Muscle of leg (tissue), 11 donors: ENCODE data around the gene EML1. TPM values are rescaled to one million over a fixed set of nuclear protein-coding genes. Genes with fewer than 3 reads are reported as not detected.

ENCODE experiments used
- DNase-seq: peaks from one replicate; pipeline ENCODE4 v3.0.0; 2013
- H3K27ac ChIP-seq: one replicate; pipeline ENCODE4 v1.5.1; 2013; ENCODE audit warnings: mild to moderate bottlenecking, low read length, control low read depth
- H3K27me3 ChIP-seq: one replicate; pipeline ENCODE4 v1.6.1; 2013; ENCODE audit warnings: low read length; ENCODE audit not compliant: control insufficient read depth, insufficient read depth
- H3K36me3 ChIP-seq: one replicate; pipeline ENCODE4 v1.6.1; 2013; ENCODE audit warnings: low read length; ENCODE audit not compliant: control insufficient read depth, insufficient read depth
- H3K4me1 ChIP-seq: one replicate; pipeline ENCODE4 v1.6.1; 2013; ENCODE audit warnings: low read length; ENCODE audit not compliant: control insufficient read depth, insufficient read depth
- H3K4me3 ChIP-seq: one replicate; pipeline ENCODE4 v1.5.1; 2013; ENCODE audit warnings: low read length, control low read depth
- H3K9me3 ChIP-seq: replicated peaks from 2 replicates; pipeline ENCODE4 v1.6.1; 2013; ENCODE audit warnings: low read depth, low read length; ENCODE audit not compliant: control insufficient read depth
- WGBS: methylation state at CpG from one replicate; pipeline ENCODE4 v1.1.5; 2013; ENCODE audit warnings: missing lambda C conversion rate; ENCODE audit not compliant: insufficient coverage; 5-methylcytosine and 5-hydroxymethylcytosine counted together
- polyA plus RNA-seq, 8 donors: library from polyadenylated mRNA; unstranded; fragments of 120-200 nt; gene quantifications; one replicate each; pipeline versions ENCODE4 v1.2.1 to v1.2.3, GENCODE V29; 2013; ENCODE audit warnings: inconsistent platforms in 1 of 8, low replicate concordance in 1 of 8; ENCODE audit not compliant: insufficient read length in 8 of 8, insufficient read depth in 1 of 8
- total RNA-seq: library from RNA; stranded (reverse); fragments of 120-200 nt; gene quantifications from one replicate; pipeline ENCODE4 v1.2.4, GENCODE V29; 2013

The EML1 gene
- total and polyA plus RNA-seq, 9 donors, result 24.3 to 51.2 (median 42.2) TPM

- H3K27me3 ChIP-seq, result peaks cover 11% of the 10 kb centered on the region
- 83% methylated on average over 3 of the region's 7 CpGs for WGBS
Observed at GRCh38 chr14:99955826-99956455, 162.7 kb downstream of the EML1 start.

GRCh38 chr14:99958380-99958779 lies 165.2 kb downstream of the EML1 start:
- H3K27me3 ChIP-seq, result peaks cover 6% of the 10 kb centered on the region
- no peak for DNase-seq
- H3K27ac ChIP-seq, result no peak overlapping the region
- no peaks in the 10 kb centered on the region for H3K36me3 ChIP-seq
- 40% methylated on average over 5 of the region's 7 CpGs for WGBS
- H3K9me3 ChIP-seq, result no peaks in the 10 kb centered on the region
- no peak overlapping the region for H3K4me3 ChIP-seq
- H3K4me1 ChIP-seq, result no peaks in the 10 kb centered on the region

More at GRCh38 chr14:99955826-99956455, 162.7 kb downstream of the EML1 start:
- no peak overlapping the region for H3K27ac ChIP-seq
- DNase-seq, result no peak
- H3K4me1 ChIP-seq, result peaks cover 4% of the 10 kb centered on the region
- no peaks in the 10 kb centered on the region for H3K9me3 ChIP-seq
- no peak overlapping the region for H3K4me3 ChIP-seq
- no peaks in the 10 kb centered on the region for H3K36me3 ChIP-seq

GRCh38 chr14:99961826-99962518 lies 168.8 kb downstream of the EML1 start:
- WGBS, result 78% methylated on average over 4 of the region's 18 CpGs
- Histone ChIP-seq H3K9me3 (no peaks in the 10 kb centered on the region), H3K4me1 (no peaks in the 10 kb centered on the region), H3K4me3 (no peak overlapping the region), H3K27ac (no peak overlapping the region), H3K36me3 (no peaks in the 10 kb centered on the region), H3K27me3 (peaks cover 8% of the 10 kb centered on the region)
- DNase-seq, result no peak

- Histone ChIP-seq H3K4me3 (no peak overlapping the region), H3K27me3 (peaks cover 11% of the 10 kb centered on the region), H3K36me3 (no peaks in the 10 kb centered on the region), H3K4me1 (peaks cover 2% of the 10 kb centered on the region), H3K27ac (no peak overlapping the region), H3K9me3 (no peaks in the 10 kb centered on the region)
- WGBS, result 60% methylated on average over 6 of the region's 9 CpGs
- DNase-seq, result no peak
Observed at GRCh38 chr14:99964979-99965378, 171.8 kb downstream of the EML1 start.

- H3K27ac ChIP-seq, result no peak overlapping the region
- H3K9me3 ChIP-seq, result peaks cover 3% of the 10 kb centered on the region
- no peak for DNase-seq
- peaks cover 5% of the 10 kb centered on the region for H3K4me1 ChIP-seq
- no peak overlapping the region for H3K4me3 ChIP-seq
- WGBS, result 72% methylated on average over 18 of the region's 23 CpGs
- H3K27me3 ChIP-seq, result peaks cover 16% of the 10 kb centered on the region
- H3K36me3 ChIP-seq, result no peaks in the 10 kb centered on the region
Observed at GRCh38 chr14:99966037-99966835, 173.0 kb downstream of the EML1 start.

- no peaks in the 10 kb centered on the region for H3K36me3 ChIP-seq
- peaks cover 3% of the 10 kb centered on the region for H3K9me3 ChIP-seq
- DNase-seq, result no peak
- peaks cover 16% of the 10 kb centered on the region for H3K27me3 ChIP-seq
- H3K27ac ChIP-seq, result no peak overlapping the region
- no peak overlapping the region for H3K4me3 ChIP-seq
- 37% methylated on average over 8 of the region's 12 CpGs for WGBS
- H3K4me1 ChIP-seq, result peaks cover 5% of the 10 kb centered on the region
Observed at GRCh38 chr14:99966912-99967311, 173.7 kb downstream of the EML1 start.

- no peaks in the 10 kb centered on the region for H3K36me3 ChIP-seq
- H3K9me3 ChIP-seq, result peaks cover 3% of the 10 kb centered on the region
- peaks cover 16% of the 10 kb centered on the region for H3K27me3 ChIP-seq
- no peak for DNase-seq
- WGBS, result 49% methylated on average over 11 of the region's 11 CpGs
- H3K4me1 ChIP-seq, result peaks cover 8% of the 10 kb centered on the region
- no peak overlapping the region for H3K27ac ChIP-seq
- no peak overlapping the region for H3K4me3 ChIP-seq
Observed at GRCh38 chr14:99968191-99968920, 175.1 kb downstream of the EML1 start.

GRCh38 chr14:99968941-99969340 lies 175.7 kb downstream of the EML1 start:
- peaks cover 8% of the 10 kb centered on the region for H3K4me1 ChIP-seq
- WGBS, result 35% methylated on average over 4 of the region's 5 CpGs
- H3K36me3 ChIP-seq, result no peaks in the 10 kb centered on the region
- no peak overlapping the region for H3K27ac ChIP-seq
- H3K27me3 ChIP-seq, result peaks cover 16% of the 10 kb centered on the region
- H3K4me3 ChIP-seq, result no peak overlapping the region
- peaks cover 3% of the 10 kb centered on the region for H3K9me3 ChIP-seq
- DNase-seq, result no peak

- Histone ChIP-seq H3K27ac (no peak overlapping the region), H3K36me3 (no peaks in the 10 kb centered on the region), H3K4me1 (peaks cover 8% of the 10 kb centered on the region), H3K4me3 (no peak overlapping the region), H3K9me3 (peaks cover 8% of the 10 kb centered on the region), H3K27me3 (peaks cover 16% of the 10 kb centered on the region)
- 80% methylated on average over 6 of the region's 6 CpGs for WGBS
- no peak for DNase-seq
Observed at GRCh38 chr14:99969673-99970322, 176.6 kb downstream of the EML1 start.
